Liver (tissue), 9 donors: ENCODE measurements around the gene KRT86. TPM values are rescaled to one million over a fixed set of nuclear protein-coding genes. Genes with fewer than 3 reads are reported as not detected.

Experiments
- DNase-seq: peaks from one replicate; pipeline ENCODE4 v3.0.0-alpha.2; 2017; ENCODE audit warnings: low spot score
- H3K27ac ChIP-seq, 2 donors: one replicate each; pipeline ENCODE4 v1.7.0; 2013; ENCODE audit warnings: inconsistent platforms in 2 of 2, low read length in 2 of 2, control low read depth in 1 of 2, low read depth in 1 of 2, mild to moderate bottlenecking in 1 of 2
- H3K27me3 ChIP-seq, 4 donors: one replicate each; pipeline versions ENCODE4 v1.6.1 to v1.7.0; 2013; ENCODE audit warnings: low read length in 3 of 4, inconsistent platforms in 1 of 4, mild to moderate bottlenecking in 1 of 4, moderate library complexity in 1 of 4; ENCODE audit not compliant: control insufficient read depth in 4 of 4, insufficient read depth in 4 of 4
- H3K36me3 ChIP-seq, 4 donors: one replicate each; pipeline versions ENCODE4 v1.6.1 to v1.7.0; 2013; ENCODE audit warnings: low read length in 3 of 4, mild to moderate bottlenecking in 3 of 4, low read depth in 1 of 4, moderate library complexity in 1 of 4; ENCODE audit not compliant: control insufficient read depth in 4 of 4, insufficient read depth in 3 of 4
- H3K4me1 ChIP-seq, 4 donors: one replicate each; pipeline versions ENCODE4 v1.6.1 to v1.7.0; 2013; ENCODE audit warnings: low read length in 3 of 4, mild to moderate bottlenecking in 3 of 4, moderate library complexity in 1 of 4; ENCODE audit not compliant: control insufficient read depth in 4 of 4, insufficient read depth in 4 of 4
- H3K4me3 ChIP-seq, 3 donors: one replicate each; pipeline versions ENCODE4 v1.6.1 to v1.7.0; 2013; ENCODE audit warnings: low read length in 3 of 3, control low read depth in 1 of 3, low read depth in 1 of 3, mild to moderate bottlenecking in 1 of 3
- H3K9ac ChIP-seq, 2 donors: one replicate each; pipeline ENCODE4 v1.7.0; 2013; ENCODE audit warnings: low read length in 2 of 2, mild to moderate bottlenecking in 2 of 2, moderate library complexity in 2 of 2, control low read depth in 1 of 2, low read depth in 1 of 2
- H3K9me3 ChIP-seq, 4 donors: one replicate each; pipeline versions ENCODE4 v1.6.1 to v1.7.0; 2013; ENCODE audit warnings: low read length in 3 of 4; ENCODE audit not compliant: control insufficient read depth in 4 of 4
- CTCF ChIP-seq: fragments of 150-350 bp; IDR thresholded peaks from 2 replicates; pipeline ENCODE4 v1.5.1; 2017; ENCODE audit warnings: improper control_type of control experiment, low read depth, low read length; ENCODE audit not compliant: missing input control
- EGR1 ChIP-seq, 2 donors: IDR thresholded peaks; 2 replicates each; pipeline ENCODE4 v1.6.1; 2016 to 2018; ENCODE audit warnings: antibody characterized with exemption in 2 of 2, low read depth in 2 of 2
- FOXA1 ChIP-seq: IDR thresholded peaks from 2 replicates; pipeline ENCODE4 v1.6.1; 2016; ENCODE audit warnings: antibody characterized with exemption
- FOXA2 ChIP-seq: IDR thresholded peaks from 2 replicates; pipeline ENCODE4 v1.6.1; 2016; ENCODE audit warnings: antibody characterized with exemption
- GABPA ChIP-seq, 2 donors: IDR thresholded peaks in 1 of 2; conservative IDR thresholded peaks in 1 of 2; 2 replicates each; pipeline ENCODE4 v1.6.1; 2016; ENCODE audit warnings: antibody characterized with exemption in 2 of 2, mild to moderate bottlenecking in 1 of 2, moderate library complexity in 1 of 2
- HNF4A ChIP-seq, 2 donors: conservative IDR thresholded peaks; 2 replicates each; pipeline ENCODE4 v1.6.1; 2016; ENCODE audit warnings: antibody characterized with exemption in 2 of 2, mild to moderate bottlenecking in 2 of 2
- JUND ChIP-seq, 2 donors: IDR thresholded peaks; 2 replicates each; pipeline ENCODE4 v1.6.1; 2016; ENCODE audit warnings: antibody characterized with exemption in 2 of 2
- MAX ChIP-seq: IDR thresholded peaks from 2 replicates; pipeline ENCODE4 v1.6.1; 2016; ENCODE audit warnings: antibody characterized with exemption
- NR2F2 ChIP-seq: IDR thresholded peaks from 2 replicates; pipeline ENCODE4 v1.6.1; 2016; ENCODE audit warnings: antibody characterized with exemption
- RAD21 ChIP-seq, 2 donors: IDR thresholded peaks; 2 replicates each; pipeline ENCODE4 v1.6.1; 2016; ENCODE audit warnings: antibody characterized with exemption in 2 of 2, mild to moderate bottlenecking in 2 of 2
- REST ChIP-seq: IDR thresholded peaks from 2 replicates; pipeline ENCODE4 v1.6.1; 2016; ENCODE audit warnings: antibody characterized with exemption, mild to moderate bottlenecking
- RXRA ChIP-seq, 2 donors: IDR thresholded peaks; 2 replicates each; pipeline ENCODE4 v1.6.1; 2017 to 2018; ENCODE audit warnings: antibody characterized with exemption in 2 of 2, mild to moderate bottlenecking in 1 of 2
- SP1 ChIP-seq: IDR thresholded peaks from 2 replicates; pipeline ENCODE4 v1.6.1; 2018; ENCODE audit warnings: antibody characterized with exemption, mild to moderate bottlenecking
- TAF1 ChIP-seq: conservative IDR thresholded peaks from 2 replicates; pipeline ENCODE4 v1.6.1; 2016; ENCODE audit warnings: antibody characterized with exemption, mild to moderate bottlenecking
- ZBTB33 ChIP-seq: IDR thresholded peaks from 2 replicates; pipeline ENCODE4 v1.6.1; 2016; ENCODE audit warnings: antibody characterized with exemption
- WGBS: extraction: QIAGEN DNeasy Blood & Tissue Kit; methylation state at CpG from one replicate; pipeline ENCODE4 v1.1.7; 2013; 5-methylcytosine and 5-hydroxymethylcytosine counted together
- polyA plus RNA-seq, 2 donors: library from polyadenylated mRNA; stranded (reverse) in 1 of 2; unstranded in 1 of 2; fragments of 200-250 nt in 1 of 2; fragments of >200 nt in 1 of 2; fragmentation: Nextera tagmentation in 1 of 2; extraction: Ambion mirVana in 1 of 2; gene quantifications; one replicate each; pipeline versions ENCODE4 v1.2.1 to v1.2.3, GENCODE V29; 2013 to 2015
- total RNA-seq, 2 donors: library from RNA; depleted of rRNA; stranded (reverse); fragments of >200 nt; gene quantifications; one replicate each; pipeline ENCODE4 v1.2.3, GENCODE V29; 2014
- donor health status: healthy.
- donor health status: healthy.
- donor health status: healthy.
- donor health status: healthy.
- donor health status: healthy.

Gene KRT86
- total and polyA plus RNA-seq, 4 donors, result 0.08 TPM; not detected in 3

GRCh38 chr12:52291267-52291935 lies 17.0 kb downstream of the KRT86 start, which contains the start of gene KRT81 (continued):
- TF ChIP-seq MAX, result no peak
- no peak for TF ChIP-seq REST
- no peak for TF ChIP-seq FOXA1

- H3K36me3 ChIP-seq, result no peaks in the 10 kb centered on the region
- H3K9ac ChIP-seq, result no peak overlapping the region
- H3K27me3 ChIP-seq, result peaks cover 3 to 10% (median 7%) of the 10 kb centered on the region in 4 donors
- no peak for DNase-seq
- H3K27ac ChIP-seq, result no peak overlapping the region
- no peaks in the 10 kb centered on the region for H3K9me3 ChIP-seq
- WGBS, result 93% methylated on average over 1 of the region's 1 CpG
- TF ChIP-seq RXRA (IDR thresholded peaks at IDR 0.05) (no peak), RAD21 (IDR thresholded peaks at IDR 0.05) (no peak), GABPA (IDR thresholded peaks at IDR 0.05 in 1 of 2, conservative IDR thresholded peaks at IDR 0.05 in 1 of 2) (no peak), NR2F2 (no peak), ZBTB33 (no peak), MAX (no peak), SP1 (no peak), EGR1 (IDR thresholded peaks at IDR 0.05; ENCODE audit: low read depth in 2 of 2) (no peak), JUND (IDR thresholded peaks at IDR 0.05) (no peak)
- no peaks in the 10 kb centered on the region for H3K4me1 ChIP-seq
- H3K4me3 ChIP-seq, result no peak overlapping the region
These were observed 19.5 kb downstream of the KRT86 start for GRCh38 chr12:52293926-52294325.

- H3K27ac ChIP-seq, result no peak overlapping the region
- H3K9ac ChIP-seq, result no peak overlapping the region
- H3K36me3 ChIP-seq, result no peaks in the 10 kb centered on the region
- H3K4me3 ChIP-seq, result no peak overlapping the region
- no peak for DNase-seq
- H3K27me3 ChIP-seq, result peaks cover 3 to 10% (median 7%) of the 10 kb centered on the region in 4 donors
- WGBS, result 45% methylated on average over 1 of the region's 1 CpG
- H3K4me1 ChIP-seq, result no peaks in the 10 kb centered on the region
- no peaks in the 10 kb centered on the region for H3K9me3 ChIP-seq
- TF ChIP-seq FOXA1 (no peak), EGR1 (IDR thresholded peaks at IDR 0.05; ENCODE audit: low read depth in 2 of 2) (no peak), GABPA (IDR thresholded peaks at IDR 0.05 in 1 of 2, conservative IDR thresholded peaks at IDR 0.05 in 1 of 2) (no peak), NR2F2 (no peak), ZBTB33 (no peak), RAD21 (IDR thresholded peaks at IDR 0.05) (no peak), HNF4A (conservative IDR thresholded peaks at IDR 0.05) (no peak), TAF1 (no peak), CTCF (no peak), REST (no peak), FOXA2 (no peak)
These were observed 20.4 kb downstream of the KRT86 start for GRCh38 chr12:52294803-52295202.
